ENCODE results near the gene UNC13A.

UNC13A gene

DNA sequence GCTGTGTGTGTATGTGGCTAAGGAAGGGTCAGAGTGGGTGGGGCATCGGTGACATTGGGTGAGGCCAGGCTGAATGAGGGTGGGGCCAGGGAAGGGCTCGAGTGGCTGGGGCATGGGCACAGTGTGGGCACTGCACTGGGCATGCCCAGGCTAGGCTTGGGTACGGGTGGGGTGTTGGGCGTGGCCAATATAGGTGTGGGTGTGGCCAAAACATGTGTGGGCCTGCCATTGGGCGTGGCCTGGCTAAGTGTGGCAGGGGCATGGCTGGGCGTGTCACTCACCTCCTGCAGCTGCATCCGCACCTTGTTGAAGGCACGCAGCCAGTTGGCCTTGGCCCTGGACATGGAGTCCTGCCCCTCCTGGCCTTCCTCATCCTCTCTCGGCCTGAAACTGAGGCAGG is 33.2 kb downstream of the UNC13A start:
- no peak for ATAC-seq
- TF ChIP-seq ARNTL (CRISPR knock-in tag; IDR thresholded peaks at IDR 0.05; ENCODE audit: borderline replicate concordance, low read depth) (no peak), TOX (CRISPR knock-in tag; IDR thresholded peaks at IDR 0.05; ENCODE audit: borderline replicate concordance) (no peak)
- TF ChIP-seq, protein P1, sequence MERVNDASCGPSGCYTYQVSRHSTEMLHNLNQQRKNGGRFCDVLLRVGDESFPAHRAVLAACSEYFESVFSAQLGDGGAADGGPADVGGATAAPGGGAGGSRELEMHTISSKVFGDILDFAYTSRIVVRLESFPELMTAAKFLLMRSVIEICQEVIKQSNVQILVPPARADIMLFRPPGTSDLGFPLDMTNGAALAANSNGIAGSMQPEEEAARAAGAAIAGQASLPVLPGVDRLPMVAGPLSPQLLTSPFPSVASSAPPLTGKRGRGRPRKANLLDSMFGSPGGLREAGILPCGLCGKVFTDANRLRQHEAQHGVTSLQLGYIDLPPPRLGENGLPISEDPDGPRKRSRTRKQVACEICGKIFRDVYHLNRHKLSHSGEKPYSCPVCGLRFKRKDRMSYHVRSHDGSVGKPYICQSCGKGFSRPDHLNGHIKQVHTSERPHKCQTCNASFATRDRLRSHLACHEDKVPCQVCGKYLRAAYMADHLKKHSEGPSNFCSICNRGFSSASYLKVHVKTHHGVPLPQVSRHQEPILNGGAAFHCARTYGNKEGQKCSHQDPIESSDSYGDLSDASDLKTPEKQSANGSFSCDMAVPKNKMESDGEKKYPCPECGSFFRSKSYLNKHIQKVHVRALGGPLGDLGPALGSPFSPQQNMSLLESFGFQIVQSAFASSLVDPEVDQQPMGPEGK (CRISPR knock-in tag; IDR thresholded peaks at IDR 0.05; ENCODE audit: borderline replicate concordance) = no peak
- TF ChIP-seq, protein P2, sequence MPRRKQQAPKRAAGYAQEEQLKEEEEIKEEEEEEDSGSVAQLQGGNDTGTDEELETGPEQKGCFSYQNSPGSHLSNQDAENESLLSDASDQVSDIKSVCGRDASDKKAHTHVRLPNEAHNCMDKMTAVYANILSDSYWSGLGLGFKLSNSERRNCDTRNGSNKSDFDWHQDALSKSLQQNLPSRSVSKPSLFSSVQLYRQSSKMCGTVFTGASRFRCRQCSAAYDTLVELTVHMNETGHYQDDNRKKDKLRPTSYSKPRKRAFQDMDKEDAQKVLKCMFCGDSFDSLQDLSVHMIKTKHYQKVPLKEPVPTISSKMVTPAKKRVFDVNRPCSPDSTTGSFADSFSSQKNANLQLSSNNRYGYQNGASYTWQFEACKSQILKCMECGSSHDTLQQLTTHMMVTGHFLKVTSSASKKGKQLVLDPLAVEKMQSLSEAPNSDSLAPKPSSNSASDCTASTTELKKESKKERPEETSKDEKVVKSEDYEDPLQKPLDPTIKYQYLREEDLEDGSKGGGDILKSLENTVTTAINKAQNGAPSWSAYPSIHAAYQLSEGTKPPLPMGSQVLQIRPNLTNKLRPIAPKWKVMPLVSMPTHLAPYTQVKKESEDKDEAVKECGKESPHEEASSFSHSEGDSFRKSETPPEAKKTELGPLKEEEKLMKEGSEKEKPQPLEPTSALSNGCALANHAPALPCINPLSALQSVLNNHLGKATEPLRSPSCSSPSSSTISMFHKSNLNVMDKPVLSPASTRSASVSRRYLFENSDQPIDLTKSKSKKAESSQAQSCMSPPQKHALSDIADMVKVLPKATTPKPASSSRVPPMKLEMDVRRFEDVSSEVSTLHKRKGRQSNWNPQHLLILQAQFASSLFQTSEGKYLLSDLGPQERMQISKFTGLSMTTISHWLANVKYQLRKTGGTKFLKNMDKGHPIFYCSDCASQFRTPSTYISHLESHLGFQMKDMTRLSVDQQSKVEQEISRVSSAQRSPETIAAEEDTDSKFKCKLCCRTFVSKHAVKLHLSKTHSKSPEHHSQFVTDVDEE (CRISPR knock-in tag; IDR thresholded peaks at IDR 0.05) = no peak

DNA sequence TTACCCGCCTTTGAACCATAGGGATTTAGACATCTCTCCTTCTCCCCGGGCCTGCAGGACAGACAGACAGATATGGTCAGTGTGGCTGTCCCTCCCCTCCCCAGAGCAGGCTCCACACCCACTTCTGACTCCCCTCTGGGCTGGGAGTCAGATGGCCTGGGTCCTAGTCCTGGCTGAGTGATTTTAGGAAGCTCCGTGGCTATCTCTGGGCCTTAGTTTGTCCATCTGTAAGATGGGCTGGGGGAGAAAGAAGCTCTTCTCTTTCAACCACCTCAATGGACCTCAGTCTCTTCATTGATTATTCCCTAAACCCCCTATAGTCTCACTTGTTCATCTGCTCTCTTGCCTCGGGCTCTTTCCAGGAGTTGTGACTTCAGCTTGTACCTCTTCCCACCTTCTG is 35.5 kb downstream of the UNC13A start:
- no peak for TF ChIP-seq ZC3H10 (CRISPR knock-in tag; IDR thresholded peaks at IDR 0.05)
- no peak for TF ChIP-seq ESRRG (CRISPR knock-in tag; IDR thresholded peaks at IDR 0.05)
- TF ChIP-seq TOX (CRISPR knock-in tag; IDR thresholded peaks at IDR 0.05; ENCODE audit: borderline replicate concordance) = no peak
- no peak for TF ChIP-seq ISL1 (CRISPR knock-in tag; IDR thresholded peaks at IDR 0.05)
- no peak for TF ChIP-seq GLIS3 (CRISPR knock-in tag; IDR thresholded peaks at IDR 0.05)
- TF ChIP-seq, protein P3, sequence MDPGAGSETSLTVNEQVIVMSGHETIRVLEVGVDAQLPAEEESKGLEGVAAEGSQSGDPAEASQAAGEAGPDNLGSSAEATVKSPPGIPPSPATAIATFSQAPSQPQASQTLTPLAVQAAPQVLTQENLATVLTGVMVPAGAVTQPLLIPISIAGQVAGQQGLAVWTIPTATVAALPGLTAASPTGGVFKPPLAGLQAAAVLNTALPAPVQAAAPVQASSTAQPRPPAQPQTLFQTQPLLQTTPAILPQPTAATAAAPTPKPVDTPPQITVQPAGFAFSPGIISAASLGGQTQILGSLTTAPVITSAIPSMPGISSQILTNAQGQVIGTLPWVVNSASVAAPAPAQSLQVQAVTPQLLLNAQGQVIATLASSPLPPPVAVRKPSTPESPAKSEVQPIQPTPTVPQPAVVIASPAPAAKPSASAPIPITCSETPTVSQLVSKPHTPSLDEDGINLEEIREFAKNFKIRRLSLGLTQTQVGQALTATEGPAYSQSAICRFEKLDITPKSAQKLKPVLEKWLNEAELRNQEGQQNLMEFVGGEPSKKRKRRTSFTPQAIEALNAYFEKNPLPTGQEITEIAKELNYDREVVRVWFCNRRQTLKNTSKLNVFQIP (CRISPR knock-in tag; IDR thresholded peaks at IDR 0.05; ENCODE audit: borderline replicate concordance, low read depth) = no peak
- TF ChIP-seq, protein P2 (CRISPR knock-in tag; IDR thresholded peaks at IDR 0.05) = no peak
- no peak for TF ChIP-seq ZNF565 (CRISPR knock-in tag; conservative IDR thresholded peaks at IDR 0.05; ENCODE audit: low read depth)
- no peak for ATAC-seq

DNA sequence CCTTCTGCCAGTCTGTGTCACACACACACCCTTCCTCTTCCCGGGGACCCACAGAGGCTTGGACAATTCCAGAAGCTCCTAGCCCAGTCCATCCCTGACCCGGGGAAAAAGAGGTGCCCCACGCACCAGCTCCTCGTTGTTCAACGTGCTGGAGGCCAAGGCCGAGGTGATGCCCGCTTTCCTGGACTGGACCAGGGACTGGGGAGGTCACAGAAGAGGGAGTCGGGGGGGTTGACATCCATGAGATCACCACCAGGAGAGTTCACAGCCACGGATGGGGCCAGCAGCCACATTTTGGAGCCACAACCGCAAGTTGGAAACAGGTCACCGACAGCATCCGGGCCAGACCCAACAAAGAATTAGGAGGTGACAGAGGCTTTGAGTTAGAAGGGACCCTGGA is 39.4 kb downstream of the UNC13A start:
- ATAC-seq = no peak
- TF ChIP-seq ZNF8 (CRISPR knock-in tag; IDR thresholded peaks at IDR 0.05) = no peak
- TF ChIP-seq, protein P3 (CRISPR knock-in tag; IDR thresholded peaks at IDR 0.05; ENCODE audit: borderline replicate concordance, low read depth) = no peak

DNA sequence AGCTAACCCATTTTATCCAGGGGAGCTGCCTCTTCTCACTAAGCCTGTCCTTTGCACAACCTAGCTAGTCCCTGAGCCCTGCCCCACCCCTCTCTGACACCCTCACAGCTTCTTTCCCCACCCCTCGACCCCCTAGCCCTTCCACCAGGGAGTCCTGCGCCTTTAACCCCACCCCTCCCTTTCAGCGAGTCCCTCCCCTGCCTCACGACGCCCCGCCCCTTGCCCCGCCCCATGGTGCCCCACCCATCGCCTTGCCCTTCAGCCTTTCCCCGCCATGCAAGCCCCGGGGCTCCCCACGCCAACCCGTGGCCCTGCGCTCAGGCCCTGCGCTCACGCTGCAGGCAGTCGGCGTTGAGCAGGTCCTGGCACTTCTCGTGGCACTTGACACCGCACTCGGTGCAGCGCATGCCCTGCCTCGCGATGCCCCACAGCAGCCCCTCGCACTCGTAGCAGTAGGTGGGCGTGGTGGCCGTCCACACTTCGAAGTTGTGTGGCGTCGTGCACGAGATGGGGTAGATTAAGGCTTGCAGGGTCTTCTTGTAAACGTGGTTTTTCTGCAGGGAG is 40.0 kb downstream of the UNC13A start:
- ATAC-seq = no peak
- TF ChIP-seq TCF4 (CRISPR knock-in tag; IDR thresholded peaks at IDR 0.05; ENCODE audit: borderline replicate concordance) (no peak), GLIS3 (CRISPR knock-in tag; IDR thresholded peaks at IDR 0.05) (no peak), ARNTL (CRISPR knock-in tag; IDR thresholded peaks at IDR 0.05; ENCODE audit: borderline replicate concordance, low read depth) (no peak), BACH2 (CRISPR knock-in tag; IDR thresholded peaks at IDR 0.05; ENCODE audit: borderline replicate concordance) (no peak), ESRRG (CRISPR knock-in tag; IDR thresholded peaks at IDR 0.05) (no peak), TOX (CRISPR knock-in tag; IDR thresholded peaks at IDR 0.05; ENCODE audit: borderline replicate concordance) (no peak)
- TF ChIP-seq, protein P1 (CRISPR knock-in tag; IDR thresholded peaks at IDR 0.05; ENCODE audit: borderline replicate concordance) = no peak
